ENCODE measurements around the gene SLAIN1. TPM values are rescaled to one million over a fixed set of nuclear protein-coding genes. Genes with fewer than 3 reads are reported as not detected.

SLAIN1 gene
- total and polyA plus RNA-seq, 7 donors: 0.69 to 19.3 (median 6.5) TPM

DNA sequence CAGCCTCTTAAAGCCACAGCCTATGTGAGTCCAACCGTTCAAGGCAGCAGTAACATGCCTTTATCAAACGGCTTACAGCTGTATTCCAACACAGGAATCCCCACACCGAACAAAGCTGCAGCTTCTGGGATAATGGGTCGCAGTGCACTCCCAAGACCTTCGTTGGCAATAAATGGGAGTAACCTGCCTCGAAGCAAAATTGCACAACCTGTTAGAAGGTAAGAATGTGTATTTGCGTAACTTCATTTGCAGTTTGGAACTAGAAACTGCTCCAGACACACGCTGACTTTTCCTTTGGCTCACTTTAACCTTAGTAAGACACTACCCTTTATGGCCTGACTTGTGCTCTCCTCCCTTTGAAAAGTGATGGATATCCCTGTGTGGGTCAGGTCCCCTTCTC lies 63.4 kb downstream of the SLAIN1 start:
- peaks cover 0 to 18% (median 3%) of the 10 kb centered on the region in 4 donors for H3K36me3 ChIP-seq
- DNase-seq: no peak
- no peaks in the 10 kb centered on the region for H3K9me3 ChIP-seq
- TF ChIP-seq POLR2AphosphoS5 (IDR thresholded peaks at IDR 0.05): no peak
- no peak for TF ChIP-seq POLR2A (IDR thresholded peaks at IDR 0.05)
- TF ChIP-seq, protein P1, sequence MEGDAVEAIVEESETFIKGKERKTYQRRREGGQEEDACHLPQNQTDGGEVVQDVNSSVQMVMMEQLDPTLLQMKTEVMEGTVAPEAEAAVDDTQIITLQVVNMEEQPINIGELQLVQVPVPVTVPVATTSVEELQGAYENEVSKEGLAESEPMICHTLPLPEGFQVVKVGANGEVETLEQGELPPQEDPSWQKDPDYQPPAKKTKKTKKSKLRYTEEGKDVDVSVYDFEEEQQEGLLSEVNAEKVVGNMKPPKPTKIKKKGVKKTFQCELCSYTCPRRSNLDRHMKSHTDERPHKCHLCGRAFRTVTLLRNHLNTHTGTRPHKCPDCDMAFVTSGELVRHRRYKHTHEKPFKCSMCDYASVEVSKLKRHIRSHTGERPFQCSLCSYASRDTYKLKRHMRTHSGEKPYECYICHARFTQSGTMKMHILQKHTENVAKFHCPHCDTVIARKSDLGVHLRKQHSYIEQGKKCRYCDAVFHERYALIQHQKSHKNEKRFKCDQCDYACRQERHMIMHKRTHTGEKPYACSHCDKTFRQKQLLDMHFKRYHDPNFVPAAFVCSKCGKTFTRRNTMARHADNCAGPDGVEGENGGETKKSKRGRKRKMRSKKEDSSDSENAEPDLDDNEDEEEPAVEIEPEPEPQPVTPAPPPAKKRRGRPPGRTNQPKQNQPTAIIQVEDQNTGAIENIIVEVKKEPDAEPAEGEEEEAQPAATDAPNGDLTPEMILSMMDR (IDR thresholded peaks at IDR 0.05): no peak
- TF ChIP-seq EP300 (IDR thresholded peaks at IDR 0.05): no peak
- H3K4me3 ChIP-seq: no peak overlapping the region
- no peaks in the 10 kb centered on the region for H3K4me1 ChIP-seq
- no peak overlapping the region for H3K27ac ChIP-seq
- H3K27me3 ChIP-seq: no peaks in the 10 kb centered on the region
- WGBS, 2 donors: 84 to 85% methylated on average over 8 of the region's 8 CpGs
- intact Hi-C loops (cut with DNase I): no loop called here

DNA sequence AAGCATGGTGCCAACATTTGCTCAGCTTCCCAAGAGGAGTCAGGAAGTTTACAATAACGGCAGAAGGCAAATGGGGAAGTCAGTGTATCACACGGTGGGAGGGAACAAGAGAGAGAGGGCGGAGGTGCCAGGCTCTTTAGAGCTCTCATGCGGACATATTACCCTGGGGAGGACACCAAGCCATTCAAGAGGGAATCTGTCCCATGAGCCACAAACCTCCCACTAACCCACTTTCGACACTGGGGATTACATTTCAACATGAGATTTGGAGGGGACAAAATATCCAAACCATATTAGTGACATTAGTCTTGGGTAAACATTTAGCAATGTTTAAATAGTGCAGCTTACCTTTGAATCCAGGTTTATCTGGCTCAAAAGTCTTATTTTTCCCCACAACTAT lies 69.9 kb downstream of the SLAIN1 start:
- H3K27ac ChIP-seq: no peak overlapping the region
- no peak overlapping the region for H3K4me3 ChIP-seq
- 56 to 63% methylated on average over 5 of the region's 5 CpGs for WGBS, 2 donors
- DNase-seq: no peak
- no peaks in the 10 kb centered on the region for H3K9me3 ChIP-seq
- TF ChIP-seq POLR2A (IDR thresholded peaks at IDR 0.05) (no peak), POLR2AphosphoS5 (IDR thresholded peaks at IDR 0.05) (no peak), EP300 (IDR thresholded peaks at IDR 0.05) (no peak)
- TF ChIP-seq, protein P1 (IDR thresholded peaks at IDR 0.05): no peak
- H3K36me3 ChIP-seq: peaks cover 0 to 8% (median 0%) of the 10 kb centered on the region in 4 donors
- no peaks in the 10 kb centered on the region for H3K27me3 ChIP-seq
- no peaks in the 10 kb centered on the region for H3K4me1 ChIP-seq
- intact Hi-C loops (cut with DNase I): no loop called here

DNA sequence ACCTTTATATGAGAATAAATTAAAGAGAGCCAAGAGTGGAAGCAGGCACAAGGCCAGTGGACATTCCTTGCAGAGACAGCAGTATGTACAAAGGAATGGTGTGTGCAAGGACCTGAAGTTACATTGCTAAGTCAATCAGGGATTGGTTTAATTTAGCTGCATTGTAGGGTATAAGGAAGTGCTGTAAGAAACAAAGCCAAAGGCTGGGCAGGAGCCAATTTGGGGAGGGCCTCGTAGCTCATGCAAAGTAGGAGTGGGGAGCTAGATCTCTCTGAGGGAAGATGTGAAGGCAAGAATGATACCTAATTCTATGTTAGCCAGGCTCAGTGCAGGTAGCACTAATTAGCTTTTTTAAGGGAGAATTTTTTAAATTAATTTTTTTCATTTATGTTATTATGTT lies 76.7 kb downstream of the SLAIN1 start:
- WGBS, 2 donors: 11 to 49% methylated on average over 1 of the region's 1 CpG
- TF ChIP-seq POLR2A (IDR thresholded peaks at IDR 0.05) (no peak), POLR2AphosphoS5 (IDR thresholded peaks at IDR 0.05) (no peak), EP300 (IDR thresholded peaks at IDR 0.05) (no peak)
- TF ChIP-seq, protein P1 (IDR thresholded peaks at IDR 0.05): no peak
- H3K4me3 ChIP-seq: no peak overlapping the region
- no peak overlapping the region for H3K27ac ChIP-seq
- intact Hi-C loops (cut with DNase I): no loop called here
- no peaks in the 10 kb centered on the region for H3K4me1 ChIP-seq
- no peak for DNase-seq
- H3K27me3 ChIP-seq: no peaks in the 10 kb centered on the region
- H3K36me3 ChIP-seq: no peaks in the 10 kb centered on the region
- no peaks in the 10 kb centered on the region for H3K9me3 ChIP-seq

DNA sequence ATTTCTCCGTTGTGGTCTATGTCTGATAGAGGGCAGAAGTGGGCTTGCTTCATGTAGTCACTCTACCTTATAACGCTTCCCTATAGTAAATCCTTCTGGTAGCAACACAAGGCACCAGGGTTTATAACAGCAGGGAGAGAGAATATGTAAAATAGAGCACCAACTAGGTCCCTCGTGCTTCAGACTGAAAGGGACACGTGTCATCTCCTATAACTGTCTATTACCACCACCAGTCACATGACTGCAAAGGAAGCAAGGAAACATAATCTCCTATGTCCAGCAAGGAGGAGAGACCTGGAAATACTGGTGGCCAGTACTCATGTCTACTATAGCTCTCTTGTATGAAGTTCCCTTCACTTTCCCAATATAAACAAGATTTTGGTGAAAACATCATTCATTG lies 79.2 kb downstream of the SLAIN1 start:
- Histone ChIP-seq H3K9me3 (no peaks in the 10 kb centered on the region), H3K36me3 (no peaks in the 10 kb centered on the region), H3K27ac (no peak overlapping the region), H3K4me3 (no peak overlapping the region), H3K4me1 (no peaks in the 10 kb centered on the region), H3K27me3 (no peaks in the 10 kb centered on the region)
- intact Hi-C loops (cut with DNase I): no loop called here
- DNase-seq: no peak
- WGBS, 2 donors: 31 to 52% methylated on average over 4 of the region's 4 CpGs
- TF ChIP-seq EP300 (IDR thresholded peaks at IDR 0.05) (no peak), POLR2A (IDR thresholded peaks at IDR 0.05) (no peak), POLR2AphosphoS5 (IDR thresholded peaks at IDR 0.05) (no peak)
- TF ChIP-seq, protein P1 (IDR thresholded peaks at IDR 0.05): no peak

All from sigmoid colon (tissue), 7 donors.